HG02642 (cell line): Measurements from ENCODE around the gene ABCC4.
A peak's percentile ranks its signal among the peaks of the same experiment; 100 is the strongest.

ENCODE experiments used
- ATAC-seq: cut with Tn5 transposase; IDR thresholded peaks from one replicate; pipeline ENCODE4 v1.9.1; 2021; ENCODE audit warnings: mild to moderate bottlenecking; ENCODE audit not compliant: unreplicated experiment, poor library complexity

Gene ABCC4

GRCh38 chr13:95128045-95128643, 173.1 kb downstream of the ABCC4 start:
- ATAC-seq, result no peak

GRCh38 chr13:95124959-95125358, 176.3 kb downstream of the ABCC4 start:
- no peak for ATAC-seq

- ATAC-seq, result no peak
Observed at GRCh38 chr13:95123726-95124125, 177.5 kb downstream of the ABCC4 start.

GRCh38 chr13:95122063-95122462, 179.2 kb downstream of the ABCC4 start:
- no peak for ATAC-seq

- no peak for ATAC-seq
Observed at GRCh38 chr13:95121516-95121915, 179.7 kb downstream of the ABCC4 start.

- ATAC-seq, result no peak
Observed at GRCh38 chr13:95120650-95121049, 180.6 kb downstream of the ABCC4 start.

- no peak for ATAC-seq
Observed at GRCh38 chr13:95118541-95119324, 182.5 kb downstream of the ABCC4 start.

- peak; percentile 52 for ATAC-seq
Observed at GRCh38 chr13:95117092-95117491, 184.2 kb downstream of the ABCC4 start.

- no peak for ATAC-seq
Observed at GRCh38 chr13:95115525-95115924, 185.7 kb downstream of the ABCC4 start.

GRCh38 chr13:95113601-95114000, 187.7 kb downstream of the ABCC4 start:
- no peak for ATAC-seq

GRCh38 chr13:95112883-95113282, 188.4 kb downstream of the ABCC4 start:
- ATAC-seq, result no peak

- no peak for ATAC-seq
Observed at GRCh38 chr13:95111608-95112007, 189.6 kb downstream of the ABCC4 start.

- no peak for ATAC-seq
Observed at GRCh38 chr13:95106562-95106961, 194.7 kb downstream of the ABCC4 start.

GRCh38 chr13:95100525-95101433, 200.5 kb downstream of the ABCC4 start:
- ATAC-seq, result no peak

- no peak for ATAC-seq
Observed at GRCh38 chr13:95099541-95099940, 201.7 kb downstream of the ABCC4 start.

- no peak for ATAC-seq
Observed at GRCh38 chr13:95098916-95099315, 202.3 kb downstream of the ABCC4 start.

GRCh38 chr13:95091755-95092154, 209.5 kb downstream of the ABCC4 start:
- ATAC-seq, result peak; percentile 65

GRCh38 chr13:95087746-95088305, 213.4 kb downstream of the ABCC4 start:
- ATAC-seq, result no peak

- ATAC-seq, result no peak
Observed at GRCh38 chr13:95086761-95087160, 214.5 kb downstream of the ABCC4 start.

- ATAC-seq, result no peak
Observed at GRCh38 chr13:95083758-95084157, 217.5 kb downstream of the ABCC4 start.

GRCh38 chr13:95083066-95083465, 218.2 kb downstream of the ABCC4 start:
- no peak for ATAC-seq
